ENCODE data around the gene GLYR1.
A peak's percentile ranks its signal among the peaks of the same experiment; 100 is the strongest.

GLYR1 gene

DNA sequence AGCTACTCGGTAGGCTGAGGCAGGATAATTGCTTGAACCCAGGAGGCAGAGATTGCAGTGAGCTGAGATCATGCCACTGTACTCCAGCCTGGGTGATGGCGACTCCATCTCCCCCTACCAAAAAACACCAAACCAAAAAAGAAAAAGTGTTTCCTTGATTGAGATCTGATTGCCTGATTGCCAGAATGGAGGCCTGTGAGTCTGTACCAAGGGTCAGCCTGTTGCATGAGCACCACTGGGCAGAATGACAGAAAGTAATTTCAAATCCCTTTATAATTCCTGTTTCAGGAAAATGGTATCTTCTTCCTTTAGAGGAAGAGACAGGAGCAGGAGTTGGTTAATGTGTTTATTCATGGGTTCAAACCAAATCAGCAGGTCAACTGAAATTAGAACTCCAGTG lies 8.7 kb upstream of the GLYR1 start:
- peaks cover 43 to 77% (median 76%) of the 10 kb centered on the region in 3 donors for H3K36me3 ChIP-seq
- intact Hi-C loops (cut with DNase I; ENCODE audit: low total_unique reads), result no loop called here
- no peak overlapping the region for H3K4me3 ChIP-seq
- no peaks in the 10 kb centered on the region for H3K9me3 ChIP-seq
- H3K27ac ChIP-seq, result no peak overlapping the region
- TF ChIP-seq, protein P1, sequence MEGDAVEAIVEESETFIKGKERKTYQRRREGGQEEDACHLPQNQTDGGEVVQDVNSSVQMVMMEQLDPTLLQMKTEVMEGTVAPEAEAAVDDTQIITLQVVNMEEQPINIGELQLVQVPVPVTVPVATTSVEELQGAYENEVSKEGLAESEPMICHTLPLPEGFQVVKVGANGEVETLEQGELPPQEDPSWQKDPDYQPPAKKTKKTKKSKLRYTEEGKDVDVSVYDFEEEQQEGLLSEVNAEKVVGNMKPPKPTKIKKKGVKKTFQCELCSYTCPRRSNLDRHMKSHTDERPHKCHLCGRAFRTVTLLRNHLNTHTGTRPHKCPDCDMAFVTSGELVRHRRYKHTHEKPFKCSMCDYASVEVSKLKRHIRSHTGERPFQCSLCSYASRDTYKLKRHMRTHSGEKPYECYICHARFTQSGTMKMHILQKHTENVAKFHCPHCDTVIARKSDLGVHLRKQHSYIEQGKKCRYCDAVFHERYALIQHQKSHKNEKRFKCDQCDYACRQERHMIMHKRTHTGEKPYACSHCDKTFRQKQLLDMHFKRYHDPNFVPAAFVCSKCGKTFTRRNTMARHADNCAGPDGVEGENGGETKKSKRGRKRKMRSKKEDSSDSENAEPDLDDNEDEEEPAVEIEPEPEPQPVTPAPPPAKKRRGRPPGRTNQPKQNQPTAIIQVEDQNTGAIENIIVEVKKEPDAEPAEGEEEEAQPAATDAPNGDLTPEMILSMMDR (IDR thresholded peaks at IDR 0.05), result no peak
- DNase-seq, result no peak
- H3K27me3 ChIP-seq, result no peaks in the 10 kb centered on the region
- H3K4me1 ChIP-seq, result peaks cover 0 to 15% (median 11%) of the 10 kb centered on the region in 4 donors

DNA sequence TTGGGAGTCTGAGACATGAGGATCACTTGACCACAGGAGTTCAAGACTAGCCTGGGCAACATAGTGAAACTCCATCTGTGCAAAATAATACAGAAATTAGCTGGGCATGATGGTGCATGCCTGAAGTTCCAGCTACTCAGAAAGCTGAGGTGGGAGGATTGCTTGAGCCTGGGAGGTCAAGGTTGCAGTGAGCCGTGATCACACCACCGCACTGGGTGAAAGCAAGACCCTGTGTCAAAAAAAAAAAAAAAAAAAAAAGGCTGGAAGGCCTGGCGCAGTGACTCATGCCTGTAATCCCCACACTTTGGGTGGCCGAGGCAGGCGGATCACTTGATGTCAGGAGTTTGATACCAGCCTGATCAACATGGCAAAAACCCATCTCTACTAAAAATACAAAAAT lies 8.3 kb upstream of the GLYR1 start:
- no peak for DNase-seq
- Histone ChIP-seq H3K4me1 (peaks cover 0 to 18% (median 15%) of the 10 kb centered on the region in 4 donors), H3K9me3 (no peaks in the 10 kb centered on the region), H3K27ac (no peak overlapping the region), H3K4me3 (no peak overlapping the region), H3K36me3 (peaks cover 38 to 72% (median 71%) of the 10 kb centered on the region in 3 donors), H3K27me3 (no peaks in the 10 kb centered on the region)
- intact Hi-C loops (cut with DNase I; ENCODE audit: low total_unique reads), result no loop called here
- TF ChIP-seq, protein P1 (IDR thresholded peaks at IDR 0.05), result no peak

DNA sequence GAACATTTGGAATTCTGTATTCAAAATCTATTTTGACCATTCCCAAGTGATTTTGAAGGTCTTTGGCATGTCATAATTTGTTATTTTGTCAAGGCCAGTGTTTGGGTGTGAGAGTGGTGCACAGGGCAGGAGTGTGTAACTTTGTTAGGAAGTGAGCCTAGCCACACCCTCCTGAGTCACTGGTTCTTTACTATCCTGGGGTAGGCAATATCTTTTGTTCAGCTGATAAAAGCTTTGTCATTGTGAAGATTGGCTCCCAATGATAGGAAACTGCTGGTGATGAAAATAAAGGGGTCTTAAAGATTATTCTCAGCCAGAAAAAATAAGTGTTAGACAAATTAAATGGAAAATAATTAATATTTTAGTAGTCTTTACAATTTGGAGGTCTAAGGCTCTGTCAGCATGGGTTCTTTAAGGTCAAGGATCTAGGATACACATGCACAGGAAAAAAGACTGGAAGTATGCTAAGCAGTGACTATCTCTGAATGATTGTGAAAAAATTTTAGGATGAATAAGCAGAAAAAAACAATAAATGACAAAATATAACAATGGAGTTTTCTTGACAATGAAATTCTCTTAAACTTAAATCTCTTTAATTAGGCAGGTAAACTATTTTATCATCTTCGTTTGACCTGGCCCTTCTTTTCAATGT lies 5.3 kb upstream of the GLYR1 start:
- intact Hi-C loops (cut with DNase I; ENCODE audit: low total_unique reads), result no loop called here
- Histone ChIP-seq H3K9me3 (no peaks in the 10 kb centered on the region), H3K4me3 (no peak overlapping the region), H3K36me3 (peaks cover 11 to 44% (median 42%) of the 10 kb centered on the region in 3 donors), H3K27ac (no peak overlapping the region), H3K4me1 (peaks cover 0 to 44% (median 31%) of the 10 kb centered on the region in 4 donors), H3K27me3 (no peaks in the 10 kb centered on the region)
- TF ChIP-seq, protein P1 (IDR thresholded peaks at IDR 0.05), result no peak
- no peak for DNase-seq

DNA sequence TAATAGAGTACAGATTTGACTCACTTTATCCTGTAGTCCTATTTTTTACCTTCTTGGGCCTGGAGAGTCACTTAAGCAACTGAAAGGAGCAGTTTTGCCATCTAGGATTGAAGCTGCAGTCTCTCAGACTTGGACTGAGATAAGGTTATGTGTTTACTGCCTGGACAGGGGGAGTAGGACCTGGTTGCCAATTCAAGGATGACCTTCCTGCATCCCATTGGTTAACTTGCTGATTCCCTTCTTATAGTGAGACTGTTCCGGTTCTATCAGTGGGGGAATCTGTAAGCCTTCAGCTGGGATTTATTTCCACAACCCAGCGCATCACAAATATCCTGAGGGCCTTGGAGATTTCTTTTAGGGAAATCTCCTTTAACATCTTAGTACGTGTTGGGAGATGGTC lies 3.1 kb upstream of the GLYR1 start:
- peak overlapping the region in 1 of 2 donors; percentile 10 for H3K27ac ChIP-seq
- H3K4me3 ChIP-seq, result no peak overlapping the region
- intact Hi-C loops (cut with DNase I; ENCODE audit: low total_unique reads), result no loop called here
- no peak for DNase-seq
- peaks cover 0 to 57% (median 44%) of the 10 kb centered on the region in 4 donors for H3K4me1 ChIP-seq
- no peaks in the 10 kb centered on the region for H3K9me3 ChIP-seq
- TF ChIP-seq, protein P1 (IDR thresholded peaks at IDR 0.05), result no peak
- H3K27me3 ChIP-seq, result no peaks in the 10 kb centered on the region
- peaks cover 0 to 29% (median 21%) of the 10 kb centered on the region in 3 donors for H3K36me3 ChIP-seq

DNA sequence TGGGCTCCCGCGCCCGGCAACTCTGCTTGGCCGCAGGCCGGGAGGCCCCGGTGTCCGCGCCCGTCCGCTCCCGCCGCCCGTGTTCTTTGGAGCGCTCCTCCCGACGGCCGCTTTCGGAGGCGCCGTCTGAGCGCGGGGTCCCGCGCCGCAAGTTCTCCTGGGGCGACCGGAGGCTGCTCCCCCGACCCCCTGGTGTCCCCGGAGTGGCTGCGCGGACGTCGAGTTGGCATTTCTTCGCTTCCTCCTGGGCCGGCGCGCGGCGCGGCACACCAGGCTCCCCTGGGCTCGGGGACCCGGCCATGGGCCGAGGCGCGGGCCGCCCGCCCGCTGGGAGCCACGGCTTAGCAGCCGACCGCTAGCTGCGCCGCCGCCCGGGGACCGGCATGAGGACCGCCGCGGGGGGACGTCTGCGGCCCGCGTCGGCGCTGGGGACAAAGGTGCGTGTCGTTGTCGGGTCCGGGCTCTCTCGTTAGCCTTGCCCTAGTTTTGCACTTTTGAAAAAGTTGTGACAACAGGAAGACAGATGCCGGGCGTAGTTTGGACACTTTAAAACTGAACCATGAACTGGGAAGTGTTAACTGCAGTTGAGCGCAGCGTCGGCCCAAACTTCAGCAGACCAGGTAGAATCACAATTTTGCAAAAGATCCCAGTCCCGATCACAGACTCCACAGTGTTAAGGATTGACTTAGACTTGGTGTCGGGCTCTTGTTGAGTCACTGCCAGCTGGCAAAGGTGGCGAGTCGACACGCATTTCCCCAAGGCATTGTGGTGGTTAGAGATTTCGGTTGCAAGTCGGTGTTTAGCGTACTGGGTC lies 893 bp upstream of the GLYR1 start:
- intact Hi-C loops (cut with DNase I; ENCODE audit: low total_unique reads), result loop anchor here (2.0 to 5.0 kb wide), 2 partner anchors 81 to 109 kb away; partner anchors contain the start of gene ZNF500
- Histone ChIP-seq H3K9me3 (no peaks in the 10 kb centered on the region), H3K4me3 (peak overlapping the region; percentile 79 to 95), H3K4me1 (peaks cover 0 to 62% (median 47%) of the 10 kb centered on the region in 4 donors), H3K27ac (peak overlapping the region; percentile 91), H3K27me3 (no peaks in the 10 kb centered on the region), H3K36me3 (peaks cover 18 to 29% (median 23%) of the 10 kb centered on the region in 3 donors)
- DNase-seq, result peak; percentile 56 to 82
- TF ChIP-seq, protein P1 (IDR thresholded peaks at IDR 0.05), result no peak
